Fibroblast of upper back skin (primary cell): ENCODE data around the gene KCNN4.
"Not testable (repeated sequence)": the region's sequence is repeated elsewhere in the genome, so short reads cannot be mapped to it uniquely, and the experiment has no call there.

ENCODE experiments used
- DNase-seq: peaks from one replicate; pipeline ENCODE4 v3.0.0-alpha.2; 2013

KCNN4 gene

GRCh38 chr19:43780706-43781525 lies at the start of gene KCNN4:
Gene KCNN4 (minus strand): TSS chr19:43780973. CDS start chr19:43780861, 112 bp downstream.
- DNase-seq, result peak; percentile 43

GRCh38 chr19:43826787-43827754 lies 46.3 kb upstream of the KCNN4 start, which contains the start of gene ZNF283:
Gene ZNF283 (plus strand): TSS chr19:43827321. CDS start chr19:43833505, 6,184 bp downstream.
- DNase-seq, result peak; percentile 90

- DNase-seq, result not testable (repeated sequence)
Measured at GRCh38 chr19:43824572-43824971, 43.8 kb upstream of the KCNN4 start.

- not testable (repeated sequence) for DNase-seq
Measured at GRCh38 chr19:43823856-43824255, 43.1 kb upstream of the KCNN4 start.

- no peak for DNase-seq
Measured at GRCh38 chr19:43820884-43821215, 40.1 kb upstream of the KCNN4 start.

GRCh38 chr19:43820098-43820883 lies 39.5 kb upstream of the KCNN4 start:
- DNase-seq, result peak; percentile 51

GRCh38 chr19:43818500-43818899 lies 37.7 kb upstream of the KCNN4 start:
- DNase-seq, result no peak

- peak; percentile 27 for DNase-seq
Measured at GRCh38 chr19:43817454-43817853, 36.7 kb upstream of the KCNN4 start.

GRCh38 chr19:43814663-43815352 lies 34.0 kb upstream of the KCNN4 start:
- no peak for DNase-seq

GRCh38 chr19:43812688-43813087 lies 31.9 kb upstream of the KCNN4 start:
- DNase-seq, result no peak

- no peak for DNase-seq
Measured at GRCh38 chr19:43812259-43812658, 31.5 kb upstream of the KCNN4 start.

- no peak for DNase-seq
Measured at GRCh38 chr19:43811837-43812236, 31.1 kb upstream of the KCNN4 start.

GRCh38 chr19:43809762-43810696 lies 29.3 kb upstream of the KCNN4 start:
- DNase-seq, result peak; percentile 55

GRCh38 chr19:43807651-43808050 lies 26.9 kb upstream of the KCNN4 start:
- DNase-seq, result no peak

- no peak for DNase-seq
Measured at GRCh38 chr19:43806848-43807247, 26.1 kb upstream of the KCNN4 start.

GRCh38 chr19:43806401-43806800 lies 25.6 kb upstream of the KCNN4 start:
- DNase-seq, result not testable (repeated sequence)

GRCh38 chr19:43804432-43804831 lies 23.7 kb upstream of the KCNN4 start:
- no peak for DNase-seq

GRCh38 chr19:43802216-43802951 lies 21.6 kb upstream of the KCNN4 start, which contains the start of gene LYPD5:
Gene LYPD5 (minus strand): TSS chr19:43802447. CDS start chr19:43802380, 67 bp downstream.
- DNase-seq, result no peak

- no peak for DNase-seq
Measured at GRCh38 chr19:43799502-43800142, 18.8 kb upstream of the KCNN4 start.
